AG04449 (cell line): ENCODE results near the gene ADGRB3.
"Not testable (repeated sequence)": the region's sequence is repeated elsewhere in the genome, so short reads cannot be mapped to it uniquely, and the experiment has no call there.

Experiments
- CTCF ChIA-PET: fragments of 350-600 bp; formaldehyde crosslinking; extraction: SDS; loops from one replicate; lab custom pipeline; 2021; ENCODE audit warnings: antibody characterized with exemption; lab: Yijun Ruan, JAX
- POLR2A ChIA-PET: fragments of 400-600, 350-600 bp; formaldehyde crosslinking; extraction: SDS; loops from one replicate; lab custom pipeline; 2020; ENCODE audit warnings: antibody characterized with exemption, inconsistent platforms; lab: Yijun Ruan, JAX
- DNase-seq: peaks from one replicate; pipeline ENCODE4 v3.0.0-alpha.2; 2010; ENCODE audit warnings: low read depth, low spot score
- H3K4me3 ChIP-seq: 2 replicates; pipeline ENCODE4 v1.5.1; 2011; ENCODE audit warnings: low read depth, mild to moderate bottlenecking, control low read depth, low read length
- CTCF ChIP-seq: IDR thresholded peaks from one replicate; pipeline ENCODE4 v1.5.1; 2011; ENCODE audit warnings: mild to moderate bottlenecking, moderate library complexity, low read length, control low read depth, inconsistent platforms; ENCODE audit not compliant: insufficient read depth; ENCODE audit errors: missing control alignments

The ADGRB3 gene

DNA sequence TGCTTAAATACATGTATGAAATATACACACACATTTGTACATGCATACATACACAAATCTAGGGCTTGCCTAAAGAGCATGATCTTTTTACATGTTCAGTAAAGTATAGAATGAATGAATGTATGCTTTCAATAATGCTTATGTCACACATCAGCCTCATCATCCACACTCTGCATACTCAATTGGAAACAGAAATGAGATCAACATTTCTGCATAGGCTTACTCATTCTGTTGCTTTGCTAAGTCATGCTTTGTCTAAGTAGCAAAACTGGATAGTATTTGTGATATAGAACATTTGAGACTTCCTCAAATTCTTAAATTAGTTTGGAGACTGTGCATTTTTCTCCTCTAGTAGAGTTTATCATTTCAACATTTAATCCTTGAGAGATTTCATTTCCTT, 343.3 kb downstream of the ADGRB3 start:
- H3K4me3 ChIP-seq, result no peak overlapping the region
- POLR2A ChIA-PET, result no interaction called here
- CTCF ChIA-PET, result interaction anchor here (1.3 kb wide), 1 partner anchor 11 kb away, joined by 6 read pairs; no protein-coding TSS in a partner anchor
- no peak for TF ChIP-seq CTCF
- DNase-seq, result no peak

DNA sequence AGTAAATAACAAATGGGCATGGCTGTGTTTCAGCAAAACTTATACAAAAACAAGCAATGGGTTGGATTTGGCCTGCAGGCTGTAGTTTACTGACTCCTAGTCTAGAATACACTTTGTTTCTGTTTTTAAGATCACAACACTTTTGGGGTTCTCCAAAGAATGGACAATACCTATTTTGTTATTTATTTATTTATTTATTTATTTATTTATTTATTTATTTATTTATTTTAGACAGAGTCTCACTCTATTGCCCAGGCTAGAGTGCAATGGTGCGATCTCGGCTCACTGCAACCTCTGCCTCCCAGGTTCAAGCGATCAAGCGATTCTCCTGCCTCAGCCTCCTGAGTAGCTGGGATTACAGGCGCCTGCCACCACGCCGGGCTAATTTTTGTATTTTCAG, 346.6 kb downstream of the ADGRB3 start:
- POLR2A ChIA-PET, CTCF ChIA-PET, H3K4me3 ChIP-seq, DNase-seq: not testable (repeated sequence)

DNA sequence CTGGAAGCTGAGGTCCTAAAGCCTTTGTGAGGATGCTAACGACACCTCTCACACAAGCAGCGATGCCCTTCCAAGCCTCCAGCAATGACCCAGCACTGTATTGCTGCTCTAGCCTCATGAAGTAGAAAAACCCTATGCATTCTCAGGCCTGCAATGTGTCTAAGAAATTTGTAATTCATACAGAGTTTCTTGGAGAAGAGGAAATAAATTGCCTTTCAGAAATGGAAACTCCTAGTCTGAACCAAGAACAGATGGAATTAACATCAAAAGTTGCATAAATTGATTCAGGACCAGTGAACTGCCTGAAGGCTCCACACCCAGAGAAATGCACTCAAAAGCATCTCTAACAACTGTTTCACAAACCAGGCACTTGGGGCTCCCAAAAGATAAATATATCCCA, 353.6 kb downstream of the ADGRB3 start:
- ChIA-PET POLR2A (no interaction called here), CTCF (no interaction called here)
- TF ChIP-seq CTCF, result no peak
- H3K4me3 ChIP-seq, result no peak overlapping the region
- no peak for DNase-seq

GRCh38 chr6:68990317-68990716, 355.2 kb downstream of the ADGRB3 start:
- no peak for DNase-seq
- no peak for TF ChIP-seq CTCF
- CTCF ChIA-PET, result no interaction called here
- H3K4me3 ChIP-seq, result no peak overlapping the region
- POLR2A ChIA-PET, result no interaction called here

- POLR2A ChIA-PET, result no interaction called here
- CTCF ChIA-PET, result no interaction called here
- no peak for TF ChIP-seq CTCF
- no peak overlapping the region for H3K4me3 ChIP-seq
- DNase-seq, result no peak
These were observed 358.8 kb downstream of the ADGRB3 start for GRCh38 chr6:68993911-68994310.

GRCh38 chr6:68994521-68994920, 359.4 kb downstream of the ADGRB3 start:
- CTCF ChIA-PET, result no interaction called here

DNA sequence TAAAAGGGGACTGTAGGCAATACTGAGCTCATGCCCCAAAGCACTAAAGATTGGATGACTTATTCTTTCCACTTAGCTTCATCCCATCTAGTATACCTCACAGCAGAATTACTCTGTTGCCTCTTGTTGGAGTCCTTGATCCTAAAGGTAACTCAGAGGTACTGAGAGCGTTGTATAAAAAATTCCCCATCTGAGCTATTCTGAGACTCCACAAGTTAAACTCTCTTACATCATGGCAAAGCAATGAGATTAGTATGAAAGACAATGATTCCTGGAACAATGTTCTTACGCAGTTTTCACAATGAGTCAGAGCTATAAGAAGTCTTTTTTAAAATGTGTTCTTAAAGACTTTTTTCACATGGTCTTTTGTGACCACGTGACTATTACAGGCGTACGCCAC, 370.1 kb downstream of the ADGRB3 start:
- CTCF ChIA-PET, result no interaction called here
- no peak for DNase-seq
- H3K4me3 ChIP-seq, result no peak overlapping the region
- POLR2A ChIA-PET, result no interaction called here
- no peak for TF ChIP-seq CTCF

More at GRCh38 chr6:68994521-68994920, 359.4 kb downstream of the ADGRB3 start:
- TF ChIP-seq CTCF, result no peak
- no peak for DNase-seq
- POLR2A ChIA-PET, result no interaction called here
- no peak overlapping the region for H3K4me3 ChIP-seq
